Measurements from ENCODE around the gene ATP2B2.

- TF ChIP-seq ZNF274 (IDR thresholded peaks at IDR 0.05; ENCODE audit: borderline replicate concordance, low read depth, low read length) (no peak), CTCF (IDR thresholded peaks at IDR 0.05 in 2 of 3, conservative IDR thresholded peaks at IDR 0.05 in 1 of 3; ENCODE audit: insufficient read depth in 2 of 3, low read depth in 1 of 3, low read length in 3 of 3) (no peak), TCF15 (CRISPR knock-in tag; IDR thresholded peaks at IDR 0.05) (no peak), SNIP1 (IDR thresholded peaks at IDR 0.05; ENCODE audit: low read depth) (no peak)
These were observed 187.4 kb downstream of the ATP2B2 start for GRCh38 chr3:10317961-10318350.
